Mesothelial cell of epicardium (in vitro differentiated cells): ENCODE measurements around the gene CD40LG. TPM values are rescaled to one million over a fixed set of nuclear protein-coding genes. Genes with fewer than 3 reads are reported as not detected.

Source experiments
- DNase-seq, 2 experiments: peaks; one replicate each; pipeline ENCODE4 v3.0.0; 2021; ENCODE audit warnings: low spot score in 2 of 2; ENCODE audit not compliant: unreplicated experiment in 2 of 2
- H3K27ac Mint-ChIP-seq: 2 replicates; pipeline ENCODE4 v1.8.0; 2021; ENCODE audit warnings: mixed read lengths
- H3K27me3 Mint-ChIP-seq: 2 replicates; pipeline ENCODE4 v1.8.0; 2021; ENCODE audit warnings: low read depth, mixed read lengths
- H3K36me3 Mint-ChIP-seq: 2 replicates; pipeline ENCODE4 v1.8.0; 2021; ENCODE audit warnings: mixed read lengths
- H3K4me1 Mint-ChIP-seq: 2 replicates; pipeline ENCODE4 v1.8.0; 2021; ENCODE audit warnings: mixed read lengths
- H3K4me3 Mint-ChIP-seq: 2 replicates; pipeline ENCODE4 v1.8.0; 2021; ENCODE audit warnings: mild to moderate bottlenecking, moderate library complexity, mixed read lengths
- H3K9me3 Mint-ChIP-seq: 2 replicates; pipeline ENCODE4 v1.8.0; 2021; ENCODE audit warnings: mixed read lengths
- total RNA-seq: library from RNA; stranded (reverse); gene quantifications from 3 replicates; pipeline ENCODE4 v1.2.1, GENCODE V29; 2021
- TF ChIP-seq, protein P1 (sequence below): fragments of 200-600 bp; sonication (generic); IDR thresholded peaks from one replicate; pipeline ENCODE4 v1.5.0; 2021; ENCODE audit warnings: antibody characterized with exemption; ENCODE audit not compliant: unreplicated experiment

The CD40LG gene
- total RNA-seq, 1 donor from 2014 or later: not detected

DNA sequence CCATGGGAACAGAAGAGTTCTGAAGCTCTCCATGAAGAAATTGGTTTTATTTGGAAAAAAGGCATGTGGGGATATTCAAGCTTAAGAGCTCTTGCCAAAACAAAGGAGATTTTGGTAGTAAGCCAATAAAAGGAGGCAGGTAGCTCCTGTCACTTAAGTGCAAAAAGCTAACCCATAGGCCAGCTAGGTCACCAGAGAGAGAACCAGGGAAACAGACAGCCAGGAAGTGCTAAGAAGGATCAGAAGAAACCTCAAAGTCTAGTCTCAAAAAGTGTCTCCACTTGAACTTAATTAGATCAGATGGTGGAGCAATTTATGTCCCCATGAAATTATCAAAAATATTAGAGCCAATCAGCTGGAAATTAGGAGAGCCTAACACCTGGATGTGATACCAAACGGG is 49.2 kb downstream of the CD40LG start:
- no peaks in the 10 kb centered on the region for H3K4me1 Mint-ChIP-seq
- H3K9me3 Mint-ChIP-seq: peaks cover 33% of the 10 kb centered on the region
- no peak for DNase-seq
- H3K27ac Mint-ChIP-seq: no peak overlapping the region
- no peaks in the 10 kb centered on the region for H3K36me3 Mint-ChIP-seq
- TF ChIP-seq, protein P1, sequence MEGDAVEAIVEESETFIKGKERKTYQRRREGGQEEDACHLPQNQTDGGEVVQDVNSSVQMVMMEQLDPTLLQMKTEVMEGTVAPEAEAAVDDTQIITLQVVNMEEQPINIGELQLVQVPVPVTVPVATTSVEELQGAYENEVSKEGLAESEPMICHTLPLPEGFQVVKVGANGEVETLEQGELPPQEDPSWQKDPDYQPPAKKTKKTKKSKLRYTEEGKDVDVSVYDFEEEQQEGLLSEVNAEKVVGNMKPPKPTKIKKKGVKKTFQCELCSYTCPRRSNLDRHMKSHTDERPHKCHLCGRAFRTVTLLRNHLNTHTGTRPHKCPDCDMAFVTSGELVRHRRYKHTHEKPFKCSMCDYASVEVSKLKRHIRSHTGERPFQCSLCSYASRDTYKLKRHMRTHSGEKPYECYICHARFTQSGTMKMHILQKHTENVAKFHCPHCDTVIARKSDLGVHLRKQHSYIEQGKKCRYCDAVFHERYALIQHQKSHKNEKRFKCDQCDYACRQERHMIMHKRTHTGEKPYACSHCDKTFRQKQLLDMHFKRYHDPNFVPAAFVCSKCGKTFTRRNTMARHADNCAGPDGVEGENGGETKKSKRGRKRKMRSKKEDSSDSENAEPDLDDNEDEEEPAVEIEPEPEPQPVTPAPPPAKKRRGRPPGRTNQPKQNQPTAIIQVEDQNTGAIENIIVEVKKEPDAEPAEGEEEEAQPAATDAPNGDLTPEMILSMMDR: no peak
- H3K27me3 Mint-ChIP-seq: no peaks in the 10 kb centered on the region
- no peak overlapping the region for H3K4me3 Mint-ChIP-seq

DNA sequence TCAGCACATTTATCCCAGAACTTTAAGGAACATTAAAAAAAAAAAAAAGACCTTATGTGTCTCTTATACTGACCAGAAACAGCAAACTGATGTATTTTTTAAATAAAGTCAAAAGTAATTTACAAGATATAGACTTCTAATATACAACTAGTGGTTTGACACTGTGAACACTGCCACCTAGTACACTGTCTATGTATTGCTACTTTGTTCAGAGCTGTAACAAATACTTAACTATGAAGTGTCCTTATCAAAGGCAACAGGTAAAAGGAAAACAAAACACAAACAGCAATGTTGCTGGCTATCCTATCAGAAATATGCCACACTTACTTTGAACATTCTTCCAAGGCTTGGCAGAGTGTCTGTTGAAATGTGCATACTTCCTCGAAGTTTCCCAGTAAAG is 60.4 kb downstream of the CD40LG start:
- Mint-ChIP-seq H3K27me3 (no peaks in the 10 kb centered on the region), H3K36me3 (no peaks in the 10 kb centered on the region), H3K9me3 (peaks cover 12% of the 10 kb centered on the region), H3K4me1 (no peaks in the 10 kb centered on the region), H3K4me3 (no peak overlapping the region), H3K27ac (no peak overlapping the region)
- no peak for DNase-seq
- TF ChIP-seq, protein P1: peak; percentile 18

Other genes starting within 250 kb of the CD40LG start
- not detected in 3 replicates for gene BRS3, start 160.2 kb upstream of the CD40LG start, total RNA-seq
- gene HTATSF1, start 150.6 kb upstream of the CD40LG start, total RNA-seq: 41.7 to 44.0 TPM (median 43.3 TPM) in 3 replicates
- gene VGLL1, start 115.9 kb upstream of the CD40LG start, total RNA-seq: 13.1 to 16.7 TPM (median 14.6 TPM) in 3 replicates
- gene ARHGEF6, start 132.8 kb downstream of the CD40LG start, total RNA-seq: 0.82 to 1.1 TPM (median 0.98 TPM) in 3 replicates
- 369 to 373 TPM (median 371 TPM) in 3 replicates for gene RBMX, start 232.6 kb downstream of the CD40LG start, total RNA-seq